CD4-positive, alpha-beta T cell (primary cell): Measurements from ENCODE around the gene MBNL3. TPM values are rescaled to one million over a fixed set of nuclear protein-coding genes. Genes with fewer than 3 reads are reported as not detected.

ENCODE experiments used
- ATAC-seq: fragments of 200-7000 bp; cut with Tn5 transposase; one replicate; pipeline ENCODE4 v1.10.0; 2022; ENCODE audit warnings: mild to moderate bottlenecking; ENCODE audit not compliant: poor library complexity
- CTCF ChIA-PET: fragments of 350-600 bp; sonication (Branson Sonifier 250); formaldehyde crosslinking; loops from one replicate; lab custom pipeline; 2021; ENCODE audit warnings: antibody characterized with exemption, inconsistent platforms; lab: Charles Lee
- POLR2A ChIA-PET: fragments of 350-600 bp; sonication (Branson Sonifier 250); formaldehyde crosslinking; loops from one replicate; lab custom pipeline; 2021; ENCODE audit warnings: antibody characterized with exemption, inconsistent platforms; lab: Charles Lee
- DNase-seq, 14 experiments: peaks; one replicate each; pipeline ENCODE4 v3.0.0-alpha.2; 2013 to 2020; ENCODE audit warnings: mixed read lengths in 2 of 14
- H3K27ac ChIP-seq, 2 donors: one replicate each; pipeline versions ENCODE4 v1.5.1 to v1.7.0; 2013; ENCODE audit warnings: low read length in 2 of 2, low read depth in 1 of 2, mild to moderate bottlenecking in 1 of 2
- H3K27me3 ChIP-seq, 2 experiments: 1 replicate in 1 of 2; 2 replicates in 1 of 2; pipeline versions ENCODE4 v1.6.1 to v1.7.0; 2013; ENCODE audit warnings: low read length in 2 of 2, control low read depth in 1 of 2, mild to moderate bottlenecking in 1 of 2, moderate library complexity in 1 of 2; ENCODE audit not compliant: insufficient read depth in 2 of 2, control insufficient read depth in 1 of 2
- H3K36me3 ChIP-seq: one replicate; pipeline ENCODE4 v1.6.1; 2013; ENCODE audit warnings: low read length, control low read depth; ENCODE audit not compliant: insufficient read depth
- H3K4me1 ChIP-seq: one replicate; pipeline ENCODE4 v1.6.1; 2013; ENCODE audit warnings: low read length, control low read depth; ENCODE audit not compliant: insufficient read depth
- H3K4me3 ChIP-seq: one replicate; pipeline ENCODE4 v1.5.1; 2013; ENCODE audit warnings: mild to moderate bottlenecking, low read length, moderate library complexity
- H3K9me3 ChIP-seq, 2 experiments: 1 replicate in 1 of 2; 2 replicates in 1 of 2; pipeline versions ENCODE4 v1.6.1 to v1.7.0; 2013; ENCODE audit warnings: low read length in 2 of 2, mild to moderate bottlenecking in 2 of 2, control low read depth in 1 of 2, moderate library complexity in 1 of 2; ENCODE audit not compliant: control insufficient read depth in 1 of 2, insufficient read depth in 1 of 2
- H3K27ac Mint-ChIP-seq: one replicate; pipeline ENCODE4 v1.8.0; 2020; ENCODE audit warnings: mixed read lengths
- H3K27me3 Mint-ChIP-seq: one replicate; pipeline ENCODE4 v1.8.0; 2021; ENCODE audit warnings: mixed read lengths
- H3K36me3 Mint-ChIP-seq: one replicate; pipeline ENCODE4 v1.8.0; 2021; ENCODE audit warnings: low read depth, mixed read lengths
- H3K4me1 Mint-ChIP-seq: one replicate; pipeline ENCODE4 v1.8.0; 2021; ENCODE audit warnings: low read depth, mixed read lengths
- H3K4me3 Mint-ChIP-seq: one replicate; pipeline ENCODE4 v1.8.0; 2020; ENCODE audit warnings: mild to moderate bottlenecking, mixed read lengths
- H3K9me3 Mint-ChIP-seq: one replicate; pipeline ENCODE4 v1.8.0; 2020; ENCODE audit warnings: mixed read lengths
- intact Hi-C, 2 experiments: fragments of 100-400 bp; cut with DNase I in 1 of 2; cut with micrococcal nuclease in 1 of 2; formaldehyde crosslinking; loops; one replicate each; pipeline versions ENCODE4 v1.15.1 to v1.9.0; 2023 to 2025; cut with DNase I, micrococcal nuclease
- total RNA-seq, 174 experiments: library from RNA in 2 of 174; stranded (reverse) in 2 of 174; gene quantifications; one replicate each; pipeline ENCODE4 v1.2.3 and lab custom pipeline; 2021 to 2026
- TF ChIP-seq, protein P1 (sequence below): fragments of 200-600 bp; IDR thresholded peaks from one replicate; pipeline ENCODE4 v1.8.0; 2022; ENCODE audit warnings: antibody characterized with exemption, mild to moderate bottlenecking

MBNL3 gene
- total RNA-seq, 2 experiments from 2014 or later: 19.0 to 19.4 TPM

DNA sequence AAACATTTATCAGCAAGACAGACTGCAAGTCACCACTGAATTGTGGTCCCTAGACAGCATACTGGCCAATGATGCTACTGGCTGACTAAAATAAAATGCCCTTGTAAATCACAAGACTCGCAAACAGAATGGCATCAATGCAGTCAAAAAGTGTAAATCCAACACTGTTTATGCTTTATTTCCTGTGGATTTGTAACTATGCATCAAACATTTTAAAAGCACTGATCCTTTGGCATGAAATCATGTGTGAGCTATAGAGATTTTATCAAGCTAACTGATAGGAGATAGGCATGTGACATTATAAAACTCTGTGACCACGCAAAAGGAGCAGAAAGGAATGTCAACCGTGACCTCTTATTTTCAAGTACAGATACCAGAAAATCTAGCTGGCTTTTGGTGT lies 20.8 kb downstream of the MBNL3 start:
- TF ChIP-seq, protein P1, sequence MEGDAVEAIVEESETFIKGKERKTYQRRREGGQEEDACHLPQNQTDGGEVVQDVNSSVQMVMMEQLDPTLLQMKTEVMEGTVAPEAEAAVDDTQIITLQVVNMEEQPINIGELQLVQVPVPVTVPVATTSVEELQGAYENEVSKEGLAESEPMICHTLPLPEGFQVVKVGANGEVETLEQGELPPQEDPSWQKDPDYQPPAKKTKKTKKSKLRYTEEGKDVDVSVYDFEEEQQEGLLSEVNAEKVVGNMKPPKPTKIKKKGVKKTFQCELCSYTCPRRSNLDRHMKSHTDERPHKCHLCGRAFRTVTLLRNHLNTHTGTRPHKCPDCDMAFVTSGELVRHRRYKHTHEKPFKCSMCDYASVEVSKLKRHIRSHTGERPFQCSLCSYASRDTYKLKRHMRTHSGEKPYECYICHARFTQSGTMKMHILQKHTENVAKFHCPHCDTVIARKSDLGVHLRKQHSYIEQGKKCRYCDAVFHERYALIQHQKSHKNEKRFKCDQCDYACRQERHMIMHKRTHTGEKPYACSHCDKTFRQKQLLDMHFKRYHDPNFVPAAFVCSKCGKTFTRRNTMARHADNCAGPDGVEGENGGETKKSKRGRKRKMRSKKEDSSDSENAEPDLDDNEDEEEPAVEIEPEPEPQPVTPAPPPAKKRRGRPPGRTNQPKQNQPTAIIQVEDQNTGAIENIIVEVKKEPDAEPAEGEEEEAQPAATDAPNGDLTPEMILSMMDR: no peak
- H3K36me3 ChIP-seq: no peaks in the 10 kb centered on the region
- H3K27ac ChIP-seq: no peak overlapping the region
- no peak overlapping the region for H3K4me3 Mint-ChIP-seq
- no peak overlapping the region for H3K4me3 ChIP-seq
- no peak for DNase-seq
- ChIA-PET CTCF (no interaction called here), POLR2A (no interaction called here)
- H3K4me1 ChIP-seq: no peaks in the 10 kb centered on the region
- H3K36me3 Mint-ChIP-seq: no peaks in the 10 kb centered on the region
- H3K9me3 ChIP-seq: no peaks in the 10 kb centered on the region
- no peaks in the 10 kb centered on the region for H3K27me3 Mint-ChIP-seq
- ATAC-seq: no peak
- H3K4me1 Mint-ChIP-seq: no peaks in the 10 kb centered on the region
- no peak overlapping the region for H3K27ac Mint-ChIP-seq
- intact Hi-C loops: loop anchor here in 1 of 2 experiments (10.0 kb wide), 1 partner anchor 613 kb away; no protein-coding TSS in a partner anchor
- H3K27me3 ChIP-seq: no peaks in the 10 kb centered on the region
- no peaks in the 10 kb centered on the region for H3K9me3 Mint-ChIP-seq

DNA sequence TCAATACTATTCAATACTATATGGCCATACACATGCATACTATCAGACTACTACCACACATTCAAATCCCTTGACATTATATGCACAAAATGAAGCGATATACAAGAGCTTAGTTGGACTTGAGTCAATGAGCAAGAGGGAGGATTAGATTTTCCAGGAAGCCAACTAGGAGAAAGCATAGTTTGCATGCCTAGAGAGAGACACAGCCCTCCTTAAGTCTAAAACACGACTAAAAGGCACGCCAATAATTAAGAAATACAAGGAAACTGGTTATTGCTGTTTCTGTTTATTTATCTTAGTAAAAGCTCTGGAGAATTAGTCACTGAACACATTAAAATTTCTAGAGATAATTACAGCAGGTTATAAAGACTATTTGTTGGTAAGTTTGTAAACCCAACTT lies 21.8 kb downstream of the MBNL3 start:
- no peaks in the 10 kb centered on the region for H3K27me3 Mint-ChIP-seq
- no peak for DNase-seq

DNA sequence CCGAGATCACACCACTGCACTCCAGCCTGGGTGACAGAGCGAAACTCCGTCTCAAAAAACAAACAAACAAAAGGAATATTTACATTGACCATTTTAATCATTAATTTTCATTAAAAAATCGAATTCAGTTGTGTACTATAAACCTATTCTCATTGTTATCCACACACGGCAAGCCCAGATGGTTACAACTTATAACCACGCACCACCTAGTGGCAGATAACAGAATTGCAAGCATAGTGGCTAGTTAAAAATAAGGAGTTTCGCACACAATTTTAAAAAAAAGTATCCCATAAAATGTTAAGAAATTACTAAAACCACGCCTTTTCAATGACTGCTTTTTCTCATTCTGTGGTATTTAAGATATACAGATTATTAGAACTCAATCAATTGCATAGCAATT lies 25.4 kb downstream of the MBNL3 start:
- no peak overlapping the region for H3K4me3 ChIP-seq
- CTCF ChIA-PET: no interaction called here
- no peak overlapping the region for H3K4me3 Mint-ChIP-seq
- no peaks in the 10 kb centered on the region for H3K27me3 Mint-ChIP-seq
- intact Hi-C loops: loop anchor here in 1 of 2 experiments (10.0 kb wide), 1 partner anchor 609 kb away; no protein-coding TSS in a partner anchor
- no peaks in the 10 kb centered on the region for H3K36me3 ChIP-seq
- no peaks in the 10 kb centered on the region for H3K4me1 Mint-ChIP-seq
- POLR2A ChIA-PET: no interaction called here
- H3K27me3 ChIP-seq: no peaks in the 10 kb centered on the region
- H3K27ac ChIP-seq: no peak overlapping the region
- H3K4me1 ChIP-seq: no peaks in the 10 kb centered on the region
- no peaks in the 10 kb centered on the region for H3K36me3 Mint-ChIP-seq
- no peak for ATAC-seq
- TF ChIP-seq, protein P1: peak; percentile 53
- peak in 4 of 14 experiments; percentile 16 to 43 (median 36) for DNase-seq
- H3K27ac Mint-ChIP-seq: no peak overlapping the region
- no peaks in the 10 kb centered on the region for H3K9me3 ChIP-seq
- H3K9me3 Mint-ChIP-seq: peaks cover 3% of the 10 kb centered on the region

More for the DNA sequence above, 21.8 kb downstream of the MBNL3 start:
- H3K9me3 Mint-ChIP-seq: no peaks in the 10 kb centered on the region
- no peaks in the 10 kb centered on the region for H3K36me3 ChIP-seq
- H3K4me1 ChIP-seq: no peaks in the 10 kb centered on the region
- CTCF ChIA-PET: no interaction called here
- intact Hi-C loops: loop anchor here in 1 of 2 experiments (10.0 kb wide), 1 partner anchor 612 kb away; no protein-coding TSS in a partner anchor
- H3K27ac Mint-ChIP-seq: no peak overlapping the region
- no peak overlapping the region for H3K4me3 Mint-ChIP-seq
- TF ChIP-seq, protein P1: no peak
- no peaks in the 10 kb centered on the region for H3K27me3 ChIP-seq
- no peaks in the 10 kb centered on the region for H3K36me3 Mint-ChIP-seq
- H3K4me1 Mint-ChIP-seq: no peaks in the 10 kb centered on the region
- ATAC-seq: no peak
- no peaks in the 10 kb centered on the region for H3K9me3 ChIP-seq
- no peak overlapping the region for H3K4me3 ChIP-seq
- POLR2A ChIA-PET: no interaction called here
- no peak overlapping the region for H3K27ac ChIP-seq
